Upper lobe of right lung (tissue), 1 donor: Measurements from ENCODE around the gene PLXNA4. TPM values are rescaled to one million over a fixed set of nuclear protein-coding genes. Genes with fewer than 3 reads are reported as not detected.

Experiments used
- ATAC-seq: fragments of 200-7000 bp; cut with Tn5 transposase; one replicate; pipeline ENCODE4 v1.9.1; 2020; ENCODE audit warnings: mild to moderate bottlenecking, moderate library complexity
- DNase-seq: peaks from one replicate; pipeline ENCODE4 v3.0.0-alpha.2; 2020
- H3K27ac ChIP-seq: fragments of 200-600 bp; one replicate; pipeline ENCODE4 v1.8.0; 2022
- H3K27me3 ChIP-seq: fragments of 200-600 bp; one replicate; pipeline ENCODE4 v1.8.0; 2022; ENCODE audit warnings: mild to moderate bottlenecking
- H3K36me3 ChIP-seq: fragments of 200-600 bp; one replicate; pipeline ENCODE4 v1.8.0; 2022
- H3K4me1 ChIP-seq: fragments of 200-600 bp; one replicate; pipeline ENCODE4 v1.8.0; 2022
- H3K4me3 ChIP-seq: fragments of 200-600 bp; one replicate; pipeline ENCODE4 v1.8.0; 2022; ENCODE audit warnings: mild to moderate bottlenecking
- H3K9me3 ChIP-seq: fragments of 200-600 bp; one replicate; pipeline ENCODE4 v1.8.0; 2022
- intact Hi-C: fragments of 100-400 bp; cut with DNase I; formaldehyde crosslinking; loops from one replicate; pipeline ENCODE4 v1.11.0; 2022
- total RNA-seq: library from RNA; stranded (reverse); fragmentation: NEBNext Ultra II Directional; extraction: Animal tissue kit (Norgen Biotek cat#: 25700); gene quantifications from one replicate; pipeline ENCODE4 v1.2.1, GENCODE V29; 2021
- TF ChIP-seq, protein P1 (sequence below): fragments of 200-600 bp; IDR thresholded peaks from one replicate; pipeline ENCODE4 v1.8.0; 2022; ENCODE audit warnings: antibody characterized with exemption
- donor health status: DM: no; HTN: yes; CAD: no; lungs with severe emphysema.

PLXNA4 gene
- total RNA-seq, 1 donor from 2014 or later, result 7.2 TPM

DNA sequence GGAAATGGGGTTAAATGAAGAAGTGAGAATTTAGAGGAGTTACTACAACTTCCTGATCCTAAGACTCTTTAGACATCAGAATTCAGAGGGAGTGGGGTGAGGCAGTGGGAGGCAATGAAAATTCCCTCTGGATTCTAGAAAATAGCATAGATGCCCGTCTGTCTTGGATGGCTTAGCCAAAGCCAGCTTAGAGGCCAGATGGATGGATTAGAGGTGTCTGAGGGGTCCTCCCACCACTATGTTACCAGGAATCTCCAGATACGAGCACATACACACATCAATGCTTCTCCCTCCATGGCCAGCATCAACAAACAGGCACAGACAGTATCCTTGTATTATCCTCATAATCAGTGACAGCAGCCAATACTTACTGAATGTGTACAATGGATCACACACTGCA, 418.1 kb downstream of the PLXNA4 start:
- ATAC-seq, result no peak
- Histone ChIP-seq H3K4me3 (no peak overlapping the region), H3K27ac (no peak overlapping the region), H3K27me3 (no peaks in the 10 kb centered on the region), H3K36me3 (no peaks in the 10 kb centered on the region), H3K4me1 (no peaks in the 10 kb centered on the region), H3K9me3 (no peaks in the 10 kb centered on the region)
- no peak for DNase-seq
- TF ChIP-seq, protein P1, sequence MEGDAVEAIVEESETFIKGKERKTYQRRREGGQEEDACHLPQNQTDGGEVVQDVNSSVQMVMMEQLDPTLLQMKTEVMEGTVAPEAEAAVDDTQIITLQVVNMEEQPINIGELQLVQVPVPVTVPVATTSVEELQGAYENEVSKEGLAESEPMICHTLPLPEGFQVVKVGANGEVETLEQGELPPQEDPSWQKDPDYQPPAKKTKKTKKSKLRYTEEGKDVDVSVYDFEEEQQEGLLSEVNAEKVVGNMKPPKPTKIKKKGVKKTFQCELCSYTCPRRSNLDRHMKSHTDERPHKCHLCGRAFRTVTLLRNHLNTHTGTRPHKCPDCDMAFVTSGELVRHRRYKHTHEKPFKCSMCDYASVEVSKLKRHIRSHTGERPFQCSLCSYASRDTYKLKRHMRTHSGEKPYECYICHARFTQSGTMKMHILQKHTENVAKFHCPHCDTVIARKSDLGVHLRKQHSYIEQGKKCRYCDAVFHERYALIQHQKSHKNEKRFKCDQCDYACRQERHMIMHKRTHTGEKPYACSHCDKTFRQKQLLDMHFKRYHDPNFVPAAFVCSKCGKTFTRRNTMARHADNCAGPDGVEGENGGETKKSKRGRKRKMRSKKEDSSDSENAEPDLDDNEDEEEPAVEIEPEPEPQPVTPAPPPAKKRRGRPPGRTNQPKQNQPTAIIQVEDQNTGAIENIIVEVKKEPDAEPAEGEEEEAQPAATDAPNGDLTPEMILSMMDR, result no peak
- intact Hi-C loops, result no loop called here

DNA sequence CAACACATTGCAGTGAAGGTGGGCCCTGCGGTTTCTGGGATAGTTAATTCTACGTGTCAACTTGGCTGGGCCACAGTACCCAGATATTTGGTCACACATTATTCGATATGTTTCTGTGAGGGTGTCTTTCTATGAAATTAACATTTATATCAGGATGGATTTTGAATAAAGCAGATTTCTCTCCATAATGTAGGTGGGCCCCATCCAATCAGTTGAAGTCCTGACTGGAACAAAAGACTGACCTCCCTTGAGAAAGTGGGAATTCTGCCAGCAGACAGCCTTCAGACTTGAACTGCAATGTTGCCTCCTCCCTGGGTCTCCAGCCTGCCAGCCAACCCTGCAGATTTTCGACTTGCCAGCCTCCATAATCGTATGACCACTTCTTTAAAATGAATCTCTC, 420.6 kb downstream of the PLXNA4 start:
- TF ChIP-seq, protein P1, result no peak
- DNase-seq, result no peak
- no peaks in the 10 kb centered on the region for H3K36me3 ChIP-seq
- H3K4me1 ChIP-seq, result no peaks in the 10 kb centered on the region
- H3K27ac ChIP-seq, result no peak overlapping the region
- no peaks in the 10 kb centered on the region for H3K27me3 ChIP-seq
- no peak for ATAC-seq
- H3K9me3 ChIP-seq, result no peaks in the 10 kb centered on the region
- intact Hi-C loops, result no loop called here
- H3K4me3 ChIP-seq, result no peak overlapping the region

DNA sequence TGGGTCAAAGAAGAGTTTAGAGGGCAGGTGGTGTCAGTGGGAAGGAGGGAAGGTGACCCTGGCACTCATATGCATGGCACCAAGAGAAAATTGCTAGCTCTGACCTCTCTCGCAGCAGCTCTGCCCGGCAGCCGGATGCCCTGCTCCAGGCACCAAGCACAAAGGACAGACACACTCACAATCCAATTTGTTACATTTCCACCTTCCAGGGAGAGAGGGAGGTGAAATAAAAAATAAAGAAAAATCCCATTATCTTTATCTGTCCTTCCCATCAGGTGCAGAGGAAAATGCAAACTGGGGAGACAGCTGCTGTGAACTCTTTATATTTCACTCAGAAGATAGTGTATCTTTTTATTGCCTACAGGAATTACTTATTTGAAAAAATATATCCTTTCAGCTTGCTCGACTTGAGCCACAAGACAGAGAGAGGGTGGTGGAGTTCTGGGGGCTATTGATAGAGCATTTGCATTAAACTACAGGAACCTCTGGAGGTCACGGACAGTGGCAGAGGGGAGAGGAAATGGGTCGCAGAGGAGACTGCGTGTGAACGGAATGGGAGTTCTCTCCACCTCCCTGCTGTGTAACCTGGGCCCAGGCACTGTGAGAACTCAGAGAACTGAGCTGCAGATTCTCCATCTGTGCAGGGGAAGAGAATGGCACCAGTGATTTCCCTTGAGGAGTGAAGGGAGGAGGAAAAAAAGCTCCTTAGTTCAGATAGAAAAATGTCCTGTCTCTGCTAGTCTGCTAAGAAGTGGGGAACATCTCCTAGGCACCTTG, 421.4 kb downstream of the PLXNA4 start:
- H3K27ac ChIP-seq, result no peak overlapping the region
- no peaks in the 10 kb centered on the region for H3K9me3 ChIP-seq
- no peaks in the 10 kb centered on the region for H3K27me3 ChIP-seq
- no peak for DNase-seq
- no peaks in the 10 kb centered on the region for H3K4me1 ChIP-seq
- H3K36me3 ChIP-seq, result no peaks in the 10 kb centered on the region
- H3K4me3 ChIP-seq, result no peak overlapping the region
- no peak for ATAC-seq
- intact Hi-C loops, result no loop called here
- TF ChIP-seq, protein P1, result no peak

DNA sequence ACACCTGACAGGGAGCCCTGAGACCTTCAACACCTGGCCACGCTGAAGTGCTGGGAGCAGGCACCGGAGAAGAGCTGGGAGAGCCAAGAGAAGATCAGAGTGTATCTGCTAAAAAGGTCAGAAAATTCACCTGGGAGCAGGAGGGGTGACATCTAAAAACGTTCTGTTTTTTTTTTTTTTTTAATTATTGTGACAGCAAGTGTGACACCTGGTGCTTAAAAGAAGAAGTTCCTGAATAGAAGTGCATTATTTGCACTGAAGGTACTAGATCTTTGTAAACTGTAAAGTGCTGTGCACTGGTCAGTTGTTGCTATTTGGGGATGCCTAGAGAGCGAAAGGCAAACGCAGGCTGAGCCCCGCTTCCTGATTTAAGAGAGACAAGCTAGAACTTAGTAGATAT, 422.0 kb downstream of the PLXNA4 start:
- Histone ChIP-seq H3K27me3 (no peaks in the 10 kb centered on the region), H3K4me3 (no peak overlapping the region), H3K36me3 (no peaks in the 10 kb centered on the region), H3K27ac (no peak overlapping the region), H3K9me3 (no peaks in the 10 kb centered on the region), H3K4me1 (no peaks in the 10 kb centered on the region)
- ATAC-seq (no peak), DNase-seq (no peak)
- intact Hi-C loops, result no loop called here
- TF ChIP-seq, protein P1, result no peak

DNA sequence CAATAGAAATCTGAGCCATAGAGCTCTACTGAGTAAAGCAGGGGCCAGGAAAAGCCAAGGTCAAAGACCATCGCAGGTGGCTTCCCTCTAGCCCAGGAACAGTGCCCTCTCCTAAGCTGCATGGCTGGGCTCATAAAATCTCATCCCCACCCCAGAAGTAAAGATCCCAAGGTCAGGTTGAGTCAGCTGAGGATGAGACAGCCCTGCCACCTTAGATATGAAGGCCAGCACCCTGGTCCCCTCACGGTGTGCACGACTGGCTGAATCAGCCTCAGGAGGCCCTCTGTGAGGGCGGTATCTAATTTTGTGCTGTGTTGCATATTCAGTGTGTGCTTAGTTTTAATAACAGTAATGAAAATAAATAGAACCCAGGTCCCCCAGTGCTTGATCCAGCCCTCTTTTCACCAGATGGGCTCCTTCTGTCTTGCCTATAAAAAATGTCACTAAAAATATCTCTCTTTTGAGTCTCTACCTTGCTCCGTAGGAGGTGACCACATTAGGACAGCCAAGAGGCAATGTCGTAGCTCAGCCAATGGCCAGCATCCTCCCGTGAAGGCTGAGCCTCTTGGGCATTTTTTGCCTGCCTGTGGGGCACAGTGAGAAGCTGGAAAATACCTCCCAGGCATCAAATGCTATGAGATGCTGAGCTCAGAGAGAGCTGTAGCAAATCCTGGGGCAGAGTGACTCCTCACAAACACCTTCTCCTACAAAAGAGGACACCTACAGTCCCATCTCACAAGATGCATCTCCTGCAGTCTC, 424.0 kb downstream of the PLXNA4 start:
- DNase-seq, result no peak
- ATAC-seq, result no peak
- H3K27ac ChIP-seq, result no peak overlapping the region
- H3K36me3 ChIP-seq, result no peaks in the 10 kb centered on the region
- H3K27me3 ChIP-seq, result no peaks in the 10 kb centered on the region
- TF ChIP-seq, protein P1, result no peak
- H3K4me3 ChIP-seq, result no peak overlapping the region
- intact Hi-C loops, result no loop called here
- H3K4me1 ChIP-seq, result no peaks in the 10 kb centered on the region
- H3K9me3 ChIP-seq, result no peaks in the 10 kb centered on the region
